Measurements from ENCODE around the gene FNBP1L. TPM values are rescaled to one million over a fixed set of nuclear protein-coding genes. Genes with fewer than 3 reads are reported as not detected.

Gene FNBP1L
- total RNA-seq, 1 donor from 2014 or later = 47.3 TPM

DNA sequence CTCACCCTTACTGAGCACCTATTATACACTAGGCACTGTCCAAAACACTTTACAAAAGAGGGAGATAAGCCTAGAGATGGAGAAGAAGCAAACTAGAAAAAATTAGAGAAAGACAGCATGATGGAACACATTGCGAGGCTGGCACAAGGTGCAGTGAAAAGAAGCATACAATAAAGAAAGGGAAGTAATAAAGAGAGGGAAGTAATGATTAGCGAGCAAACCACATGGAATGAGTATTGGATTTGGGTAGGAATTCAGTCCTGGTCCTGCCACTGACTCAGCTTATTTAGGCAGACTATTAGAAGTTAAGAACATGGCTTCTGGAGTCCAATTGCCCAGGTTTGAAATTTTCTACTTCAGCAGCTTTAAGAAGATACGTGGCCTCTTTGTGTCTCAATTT lies 32.6 kb upstream of the FNBP1L start:
- Mint-ChIP-seq H3K36me3 (ENCODE audit: low read depth) (no peaks in the 10 kb centered on the region), H3K27ac (ENCODE audit: unreplicated experiment) (peak overlapping the region; percentile 36), H3K4me3 (ENCODE audit: unreplicated experiment) (no peak overlapping the region), H3K9me3 (ENCODE audit: low read depth) (peaks cover 7% of the 10 kb centered on the region), H3K27me3 (ENCODE audit: low read depth) (no peaks in the 10 kb centered on the region), H3K4me1 (ENCODE audit: low read depth) (peaks cover 7% of the 10 kb centered on the region)
- TF ChIP-seq, protein P1, sequence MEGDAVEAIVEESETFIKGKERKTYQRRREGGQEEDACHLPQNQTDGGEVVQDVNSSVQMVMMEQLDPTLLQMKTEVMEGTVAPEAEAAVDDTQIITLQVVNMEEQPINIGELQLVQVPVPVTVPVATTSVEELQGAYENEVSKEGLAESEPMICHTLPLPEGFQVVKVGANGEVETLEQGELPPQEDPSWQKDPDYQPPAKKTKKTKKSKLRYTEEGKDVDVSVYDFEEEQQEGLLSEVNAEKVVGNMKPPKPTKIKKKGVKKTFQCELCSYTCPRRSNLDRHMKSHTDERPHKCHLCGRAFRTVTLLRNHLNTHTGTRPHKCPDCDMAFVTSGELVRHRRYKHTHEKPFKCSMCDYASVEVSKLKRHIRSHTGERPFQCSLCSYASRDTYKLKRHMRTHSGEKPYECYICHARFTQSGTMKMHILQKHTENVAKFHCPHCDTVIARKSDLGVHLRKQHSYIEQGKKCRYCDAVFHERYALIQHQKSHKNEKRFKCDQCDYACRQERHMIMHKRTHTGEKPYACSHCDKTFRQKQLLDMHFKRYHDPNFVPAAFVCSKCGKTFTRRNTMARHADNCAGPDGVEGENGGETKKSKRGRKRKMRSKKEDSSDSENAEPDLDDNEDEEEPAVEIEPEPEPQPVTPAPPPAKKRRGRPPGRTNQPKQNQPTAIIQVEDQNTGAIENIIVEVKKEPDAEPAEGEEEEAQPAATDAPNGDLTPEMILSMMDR (IDR thresholded peaks at IDR 0.05) = no peak
- no peak for DNase-seq (ENCODE audit: low spot score)

DNA sequence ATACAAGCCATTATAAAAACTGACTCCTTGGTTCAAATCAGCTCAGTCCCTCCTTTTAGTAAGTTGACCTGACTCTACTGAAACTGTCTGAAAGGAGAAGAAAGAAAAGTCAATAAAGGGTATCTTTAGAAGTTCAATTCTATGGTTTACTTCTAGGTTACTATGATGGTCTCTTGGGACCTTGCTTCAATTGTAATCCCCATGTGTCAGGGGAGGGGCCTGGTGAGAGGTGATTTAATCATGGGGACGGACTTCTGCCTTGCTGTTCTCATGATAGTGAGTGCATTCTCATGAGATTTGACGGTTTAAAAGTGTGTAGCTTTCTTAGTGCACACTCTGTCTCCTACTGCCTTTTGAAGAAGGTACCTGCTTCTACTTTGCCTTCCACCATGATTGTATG lies 31.7 kb upstream of the FNBP1L start:
- TF ChIP-seq, protein P1 (IDR thresholded peaks at IDR 0.05) = no peak
- H3K27ac Mint-ChIP-seq (ENCODE audit: unreplicated experiment) = no peak overlapping the region
- DNase-seq (ENCODE audit: low spot score) = no peak
- no peaks in the 10 kb centered on the region for H3K27me3 Mint-ChIP-seq (ENCODE audit: low read depth)
- H3K4me3 Mint-ChIP-seq (ENCODE audit: unreplicated experiment) = no peak overlapping the region
- H3K9me3 Mint-ChIP-seq (ENCODE audit: low read depth) = peaks cover 7% of the 10 kb centered on the region
- no peaks in the 10 kb centered on the region for H3K36me3 Mint-ChIP-seq (ENCODE audit: low read depth)
- H3K4me1 Mint-ChIP-seq (ENCODE audit: low read depth) = peaks cover 7% of the 10 kb centered on the region

DNA sequence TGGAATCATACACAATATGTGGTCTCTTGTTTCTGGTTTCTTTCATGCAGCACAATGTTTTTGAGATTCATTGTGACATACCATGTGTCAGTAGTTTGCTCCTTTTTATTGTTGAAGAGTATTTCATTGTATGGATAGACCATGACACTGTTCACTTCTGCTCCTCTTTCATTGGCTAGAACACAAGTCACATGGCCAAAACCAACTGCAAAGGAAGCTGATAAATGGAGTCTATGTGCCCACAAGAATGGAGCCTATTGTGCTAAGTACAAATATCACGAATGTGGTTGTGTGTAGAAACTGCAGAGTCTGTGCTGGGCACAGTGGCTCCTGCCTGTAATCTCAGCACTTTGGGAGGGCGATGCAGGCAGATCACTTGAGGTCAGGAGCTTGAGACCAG lies 28.6 kb upstream of the FNBP1L start:
- DNase-seq (ENCODE audit: low spot score) = no peak
- TF ChIP-seq, protein P1 (IDR thresholded peaks at IDR 0.05) = no peak
- H3K4me3 Mint-ChIP-seq (ENCODE audit: unreplicated experiment) = no peak overlapping the region
- H3K27me3 Mint-ChIP-seq (ENCODE audit: low read depth) = no peaks in the 10 kb centered on the region
- peaks cover 7% of the 10 kb centered on the region for H3K4me1 Mint-ChIP-seq (ENCODE audit: low read depth)
- H3K9me3 Mint-ChIP-seq (ENCODE audit: low read depth) = peaks cover 7% of the 10 kb centered on the region
- no peaks in the 10 kb centered on the region for H3K36me3 Mint-ChIP-seq (ENCODE audit: low read depth)
- no peak overlapping the region for H3K27ac Mint-ChIP-seq (ENCODE audit: unreplicated experiment)

DNA sequence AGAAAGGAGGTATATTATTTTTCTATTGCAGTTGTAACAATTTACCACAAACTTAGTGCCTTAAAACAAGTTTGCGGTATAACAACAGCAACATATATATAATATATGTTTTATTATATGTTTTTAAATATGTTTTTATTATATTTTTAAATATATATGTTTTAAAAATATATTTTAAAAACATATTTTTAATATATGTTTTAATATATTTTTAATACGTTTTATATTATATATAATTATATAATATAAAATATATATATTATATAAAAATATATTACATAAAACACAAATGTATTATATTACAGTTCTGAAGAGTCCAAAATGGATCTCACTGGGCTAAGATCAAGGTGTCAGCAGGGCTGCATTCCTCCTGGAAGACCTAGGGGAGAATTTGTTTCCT lies 27.5 kb upstream of the FNBP1L start:
- Mint-ChIP-seq H3K4me3 (ENCODE audit: unreplicated experiment) (no peak overlapping the region), H3K9me3 (ENCODE audit: low read depth) (peaks cover 7% of the 10 kb centered on the region), H3K4me1 (ENCODE audit: low read depth) (no peaks in the 10 kb centered on the region), H3K27ac (ENCODE audit: unreplicated experiment) (no peak overlapping the region), H3K36me3 (ENCODE audit: low read depth) (no peaks in the 10 kb centered on the region), H3K27me3 (ENCODE audit: low read depth) (no peaks in the 10 kb centered on the region)
- TF ChIP-seq, protein P1 (IDR thresholded peaks at IDR 0.05) = no peak
- DNase-seq (ENCODE audit: low spot score) = no peak

DNA sequence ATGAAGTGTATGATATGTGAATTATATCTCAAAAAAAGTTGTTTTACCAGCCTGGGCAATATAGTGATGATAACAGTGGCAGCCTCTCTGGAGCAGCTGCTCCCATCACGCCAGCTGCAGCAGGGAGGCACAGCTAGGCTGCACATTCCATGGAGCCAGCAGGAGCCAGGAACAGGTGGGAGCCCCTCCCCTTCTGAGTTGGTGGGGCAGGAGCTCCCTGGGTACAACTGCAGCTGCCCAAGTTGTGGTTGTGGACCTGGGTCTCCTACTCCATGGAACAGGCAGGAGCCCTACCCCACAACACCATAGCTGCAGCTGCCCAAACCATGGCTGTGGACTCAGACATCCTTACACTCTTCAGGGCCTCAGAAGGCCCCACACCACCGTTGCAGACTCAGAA lies 21.7 kb upstream of the FNBP1L start:
- DNase-seq (ENCODE audit: low spot score) = no peak
- no peak overlapping the region for H3K27ac Mint-ChIP-seq (ENCODE audit: unreplicated experiment)
- H3K9me3 Mint-ChIP-seq (ENCODE audit: low read depth) = no peaks in the 10 kb centered on the region
- H3K4me3 Mint-ChIP-seq (ENCODE audit: unreplicated experiment) = no peak overlapping the region
- H3K36me3 Mint-ChIP-seq (ENCODE audit: low read depth) = no peaks in the 10 kb centered on the region
- H3K27me3 Mint-ChIP-seq (ENCODE audit: low read depth) = no peaks in the 10 kb centered on the region
- no peaks in the 10 kb centered on the region for H3K4me1 Mint-ChIP-seq (ENCODE audit: low read depth)
- TF ChIP-seq, protein P1 (IDR thresholded peaks at IDR 0.05) = no peak
